H1 (cell line): ENCODE results near the gene GMPPA. TPM values are rescaled to one million over a fixed set of nuclear protein-coding genes. Genes with fewer than 3 reads are reported as not detected.

Experiments
- CEBPB ChIP-seq: IDR thresholded peaks from 2 replicates; pipeline ENCODE4 v1.6.1; 2012; ENCODE audit warnings: low read depth, low read length
- CTBP2 ChIP-seq: IDR thresholded peaks from 2 replicates; pipeline ENCODE4 v1.7.0; 2011; ENCODE audit warnings: borderline replicate concordance, mild to moderate bottlenecking, moderate library complexity, mixed read lengths, low read length; ENCODE audit not compliant: insufficient read depth, insufficient read length
- POLR2AphosphoS5 ChIP-seq: IDR thresholded peaks from 2 replicates; pipeline ENCODE4 v1.6.1; 2011; ENCODE audit warnings: low read depth, low read length
- RNF2 ChIP-seq: fragments of 200-900, 300-1000 bp; sonication (generic); IDR thresholded peaks from 2 replicates; pipeline ENCODE4 v1.7.1; 2016; ENCODE audit warnings: borderline replicate concordance, low read depth, mild to moderate bottlenecking, antibody characterized with exemption, low read length; ENCODE audit not compliant: poor library complexity, severe bottlenecking; ENCODE audit errors: missing control alignments
- polyA plus RNA-seq, 7 experiments: library from polyadenylated mRNA; depleted of rRNA in 3 of 7; stranded (reverse) in 5 of 7; unstranded in 2 of 7; fragments of >200 nt in 5 of 7; fragments of 200-250 nt in 2 of 7; gene quantifications; 1 replicate in 5 of 7; 2 replicates in 1 of 7; 4 replicates in 1 of 7; pipeline versions ENCODE4 v1.2.1 to v1.2.3, GENCODE V29; 2011 to 2013; ENCODE audit warnings: missing spikeins in 2 of 7, mixed read lengths in 2 of 7
- total RNA-seq: library from RNA; stranded (reverse); fragmentation: NEBNext Ultra II Directional; extraction: Animal tissue kit (Norgen Biotek cat#: 25700); gene quantifications from 2 replicates; pipeline ENCODE4 v1.2.1, GENCODE V29; 2021

Gene GMPPA
- total and polyA plus RNA-seq, 2 of the 8 experiments (the other 6 are each of a cell fraction or from before 2014, with no cell fraction given) = 34.3 to 98.8 TPM

DNA sequence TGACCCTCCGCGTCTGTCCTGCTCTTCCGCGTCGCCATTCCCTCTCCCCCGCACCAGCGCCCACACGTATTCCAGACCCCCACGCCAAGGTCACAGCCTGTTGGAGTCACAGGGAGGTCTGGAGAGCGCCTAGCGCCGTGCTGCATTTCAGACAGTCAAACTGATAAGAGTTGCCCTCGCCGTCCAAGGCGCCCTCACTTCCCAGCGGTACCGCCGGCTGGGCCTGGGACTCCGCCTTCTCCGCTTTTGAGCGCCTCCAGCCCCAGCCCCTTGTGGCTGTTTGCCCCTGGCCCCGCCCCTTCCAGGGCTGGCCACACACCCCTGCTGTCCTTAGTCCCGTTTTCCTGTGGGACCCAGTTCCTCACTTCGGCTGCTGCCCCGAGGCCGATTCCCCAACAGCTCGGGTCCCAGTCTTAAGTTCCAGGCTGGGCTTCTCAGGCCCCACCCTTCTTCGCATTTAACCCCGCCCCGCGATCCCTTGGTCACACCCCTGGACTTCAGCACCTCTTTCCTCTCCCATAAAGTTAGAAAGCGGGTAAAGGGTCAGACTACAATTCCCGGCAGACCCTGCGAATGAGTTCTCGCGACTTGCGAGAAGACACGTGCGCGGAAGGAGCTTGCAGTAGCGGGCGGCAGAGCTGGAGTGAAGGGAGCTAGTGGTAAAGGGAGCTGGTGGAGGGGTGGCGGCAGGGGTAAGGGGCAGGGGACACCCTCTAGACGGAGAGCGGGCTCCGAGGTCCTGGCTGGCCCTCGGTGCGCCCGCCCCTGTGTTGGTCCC is at the start of gene GMPPA (continued):
- peak; percentile 51; the same call in 1 of the 2 replicates for TF ChIP-seq POLR2AphosphoS5
- no peak for TF ChIP-seq CTBP2
- no peak for TF ChIP-seq RNF2
- TF ChIP-seq CEBPB = no peak
